ENCODE results near the gene CD14. TPM values are rescaled to one million over a fixed set of nuclear protein-coding genes. Genes with fewer than 3 reads are reported as not detected.

Gene CD14
- total RNA-seq (2022; extraction: Qiagen RNA extraction; ENCODE audit: low read depth) = 3.0 to 5.1 TPM (median 4.5 TPM) in 5 replicates

GRCh38 chr5:140633021-140633471 is at the start of gene CD14:
Gene CD14 (minus strand): TSS chr5:140633175. CDS start chr5:140633071, 104 bp downstream.

GRCh38 chr5:140673187-140673976 is 40.4 kb upstream of the CD14 start, which contains the start of gene DND1:
Gene DND1 (minus strand): TSS chr5:140673576. CDS start chr5:140673542, 34 bp downstream.

DNA sequence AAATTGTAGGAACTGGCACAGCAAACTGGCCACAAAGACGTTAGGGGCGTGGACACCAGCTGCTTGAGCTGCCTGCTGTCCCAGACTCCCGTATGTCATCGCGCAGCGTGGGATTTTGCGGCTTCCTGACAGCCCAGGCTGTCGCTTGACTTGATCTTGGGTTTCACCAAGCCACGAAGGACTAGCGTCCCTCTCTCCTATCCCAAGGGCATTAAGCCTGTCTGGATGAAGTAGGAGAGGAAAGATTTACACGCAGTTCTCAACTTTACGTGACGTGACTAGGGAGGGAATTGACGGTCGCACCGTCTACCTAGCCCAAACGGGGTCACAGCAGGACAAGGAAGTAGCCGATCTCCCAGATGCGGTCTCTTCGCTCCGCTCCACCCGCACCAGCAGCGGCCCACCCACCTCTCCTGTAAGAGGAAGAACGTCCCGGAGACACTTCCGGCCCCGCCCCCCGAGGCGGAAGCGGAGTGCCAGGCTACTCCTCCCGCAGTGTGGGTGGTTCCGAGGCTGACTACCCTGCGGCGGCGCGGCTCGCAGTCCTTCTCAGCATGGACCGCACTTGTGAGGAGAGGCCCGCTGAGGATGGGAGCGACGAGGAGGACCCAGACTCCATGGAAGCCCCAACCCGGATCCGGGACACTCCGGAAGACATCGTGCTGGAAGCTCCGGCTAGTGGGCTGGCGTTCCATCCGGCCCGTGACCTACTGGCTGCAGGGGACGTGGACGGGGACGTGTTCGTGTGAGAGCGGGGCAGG is 31.6 kb upstream of the CD14 start, which contains the start of gene WDR55:
TSS of gene WDR55 (plus strand) at position 546 of the 761 bp plus-strand sequence. CDS start at position 555, 9 bp downstream.

DNA sequence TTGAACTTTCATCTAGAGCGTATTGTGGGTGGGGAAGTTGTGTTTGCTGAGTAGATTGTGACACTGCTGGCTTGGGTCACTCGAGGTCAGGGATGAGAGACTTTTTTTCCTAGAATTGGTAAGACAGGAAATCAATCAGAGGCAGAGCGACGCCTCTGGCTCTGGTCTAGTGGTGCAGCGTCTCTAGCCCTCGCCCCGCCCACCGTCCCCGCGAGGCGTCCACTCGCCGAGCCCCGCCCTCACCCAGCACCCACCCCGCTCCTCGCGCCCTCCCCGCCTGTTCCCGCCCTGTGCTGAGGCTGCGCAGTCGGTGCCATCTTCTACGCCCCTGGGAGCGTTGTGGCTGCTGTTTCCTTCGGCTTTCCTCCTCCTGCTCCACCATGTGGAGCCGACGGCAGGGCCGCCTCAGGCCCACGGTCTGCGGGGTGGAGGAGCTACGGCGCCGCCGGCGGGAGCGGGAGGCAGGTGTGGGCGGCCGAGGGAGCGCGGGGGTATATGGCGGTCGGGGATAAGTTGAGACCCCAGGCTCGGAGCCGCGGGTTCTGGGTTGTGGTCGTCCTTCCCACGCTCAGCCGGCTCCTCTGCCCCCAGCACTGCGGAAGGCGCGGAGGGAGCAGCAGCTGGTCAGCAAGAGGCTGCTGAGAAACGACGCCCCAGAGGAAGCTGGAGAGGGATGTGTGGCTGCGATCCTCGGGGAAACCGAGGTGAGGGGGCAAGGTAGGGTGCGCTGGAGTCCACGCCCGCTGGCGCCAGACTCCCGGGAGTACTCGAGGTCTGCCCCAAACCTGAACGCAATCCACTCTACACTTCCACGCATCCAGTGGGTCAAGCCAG is 6.4 kb upstream of the CD14 start, which contains the start of gene TMCO6:
TSS of gene TMCO6 (plus strand) at position 304 of the 834 bp plus-strand sequence. CDS start at position 381, 77 bp downstream.

Other genes starting within 250 kb of the CD14 start
- 39.3 to 59.9 TPM (median 48.9 TPM) in 5 replicates for gene ANKHD1, start 231.3 kb downstream of the CD14 start, total RNA-seq (2022; extraction: Qiagen RNA extraction; ENCODE audit: low read depth)
- 1.8 to 3.2 TPM (median 2.2 TPM) in 5 replicates for gene EIF4EBP3, start 85.5 kb downstream of the CD14 start, total RNA-seq (2022; extraction: Qiagen RNA extraction; ENCODE audit: low read depth)
- gene SRA1, start 75.7 kb downstream of the CD14 start, total RNA-seq (2022; extraction: Qiagen RNA extraction; ENCODE audit: low read depth) = 41.1 to 48.2 TPM (median 44.5 TPM) in 5 replicates
- 5.6 to 8.6 TPM (median 8.0 TPM) in 5 replicates for gene APBB3, start 68.6 kb downstream of the CD14 start, total RNA-seq (2022; extraction: Qiagen RNA extraction; ENCODE audit: low read depth)
- 58.2 to 89.0 TPM (median 76.8 TPM) in 5 replicates for gene SLC35A4, start 68.3 kb downstream of the CD14 start, total RNA-seq (2022; extraction: Qiagen RNA extraction; ENCODE audit: low read depth)
- 8.7 to 15.2 TPM (median 13.7 TPM) in 5 replicates for gene TMCO6, start 6.3 kb upstream of the CD14 start, total RNA-seq (2022; extraction: Qiagen RNA extraction; ENCODE audit: low read depth)
- gene NDUFA2, start 14.5 kb upstream of the CD14 start, total RNA-seq (2022; extraction: Qiagen RNA extraction; ENCODE audit: low read depth) = 104 to 122 TPM (median 115 TPM) in 5 replicates
- 90.7 to 127 TPM (median 98.8 TPM) in 5 replicates for gene IK, start 14.7 kb upstream of the CD14 start, total RNA-seq (2022; extraction: Qiagen RNA extraction; ENCODE audit: low read depth)
- 24.2 to 33.0 TPM (median 30.9 TPM) in 5 replicates for gene WDR55, start 31.7 kb upstream of the CD14 start, total RNA-seq (2022; extraction: Qiagen RNA extraction; ENCODE audit: low read depth)
- 0.33 to 1.1 TPM (median 0.86 TPM) in 5 replicates for gene DND1, start 40.4 kb upstream of the CD14 start, total RNA-seq (2022; extraction: Qiagen RNA extraction; ENCODE audit: low read depth)
- gene HARS1, start 58.2 kb upstream of the CD14 start, total RNA-seq (2022; extraction: Qiagen RNA extraction; ENCODE audit: low read depth) = 76.7 to 87.7 TPM (median 80.0 TPM) in 5 replicates
- gene HARS2, start 58.3 kb upstream of the CD14 start, total RNA-seq (2022; extraction: Qiagen RNA extraction; ENCODE audit: low read depth) = 37.0 to 41.3 TPM (median 39.9 TPM) in 5 replicates
- gene ZMAT2, start 67.3 kb upstream of the CD14 start, total RNA-seq (2022; extraction: Qiagen RNA extraction; ENCODE audit: low read depth) = 85.3 to 156 TPM (median 99.6 TPM) in 5 replicates
- 0.14 to 0.48 TPM (median 0.19 TPM) in 5 replicates for gene PCDHA1, start 153.0 kb upstream of the CD14 start, total RNA-seq (2022; extraction: Qiagen RNA extraction; ENCODE audit: low read depth)
- 0.14 TPM in 1 of 5 replicates, not detected in the others for gene PCDHA2, start 161.7 kb upstream of the CD14 start, total RNA-seq (2022; extraction: Qiagen RNA extraction; ENCODE audit: low read depth)
- 0.68 to 1.2 TPM (median 1.0 TPM) in 5 replicates for gene PCDHA3, start 167.9 kb upstream of the CD14 start, total RNA-seq (2022; extraction: Qiagen RNA extraction; ENCODE audit: low read depth)
- gene PCDHA4, start 173.9 kb upstream of the CD14 start, total RNA-seq (2022; extraction: Qiagen RNA extraction; ENCODE audit: low read depth) = 0.95 to 2.0 TPM (median 1.8 TPM) in 5 replicates
- 0.59 to 0.91 TPM (median 0.69 TPM) in 5 replicates for gene PCDHA5, start 188.4 kb upstream of the CD14 start, total RNA-seq (2022; extraction: Qiagen RNA extraction; ENCODE audit: low read depth)
- gene PCDHA6, start 194.8 kb upstream of the CD14 start, total RNA-seq (2022; extraction: Qiagen RNA extraction; ENCODE audit: low read depth) = 0.04 to 0.12 TPM (median 0.12 TPM) in 3 of 5 replicates, not detected in the others
- gene PCDHA7, start 201.1 kb upstream of the CD14 start, total RNA-seq (2022; extraction: Qiagen RNA extraction; ENCODE audit: low read depth) = 0.06 to 0.21 TPM (median 0.13 TPM) in 5 replicates
- 0.05 TPM in 1 of 5 replicates, not detected in the others for gene PCDHA8, start 208.0 kb upstream of the CD14 start, total RNA-seq (2022; extraction: Qiagen RNA extraction; ENCODE audit: low read depth)
- 0.04 TPM in 1 of 5 replicates, not detected in the others for gene PCDHA9, start 215.2 kb upstream of the CD14 start, total RNA-seq (2022; extraction: Qiagen RNA extraction; ENCODE audit: low read depth)
- gene PCDHA10, start 222.7 kb upstream of the CD14 start, total RNA-seq (2022; extraction: Qiagen RNA extraction; ENCODE audit: low read depth) = 0.02 to 0.11 TPM in 2 of 5 replicates, not detected in the others
- 0.04 to 0.20 TPM (median 0.08 TPM) in 5 replicates for gene PCDHA11, start 235.8 kb upstream of the CD14 start, total RNA-seq (2022; extraction: Qiagen RNA extraction; ENCODE audit: low read depth)
- 2.1 to 3.6 TPM (median 2.7 TPM) in 5 replicates for gene PCDHA12, start 242.1 kb upstream of the CD14 start, total RNA-seq (2022; extraction: Qiagen RNA extraction; ENCODE audit: low read depth)
- gene PCDHA13, start 248.9 kb upstream of the CD14 start, total RNA-seq (2022; extraction: Qiagen RNA extraction; ENCODE audit: low read depth) = 0.06 to 0.11 TPM (median 0.08 TPM) in 3 of 5 replicates, not detected in the others